ENCODE data around the gene EMILIN3. TPM values are rescaled to one million over a fixed set of nuclear protein-coding genes. Genes with fewer than 3 reads are reported as not detected.

Gene EMILIN3
- total RNA-seq, 4 donors from 2014 or later, result 0.13 to 0.76 (median 0.44) TPM; not detected in 1

- intact Hi-C loops (cut with DNase I), result loop anchor here (10.0 kb wide), 1 partner anchor 197 kb away; the partner anchor contains the start of gene PLCG1
- TF ChIP-seq CTCF (IDR thresholded peaks at IDR 0.05) (no peak), POLR2A (IDR thresholded peaks at IDR 0.05) (no peak)
These were observed 34.9 kb downstream of the EMILIN3 start for GRCh38 chr20:41331731-41332130.

GRCh38 chr20:41330941-41331340 is 35.7 kb downstream of the EMILIN3 start:
- H3K27me3 ChIP-seq, result no peaks in the 10 kb centered on the region
- 50% methylated on average over 1 of the region's 1 CpG; no CpG with 5 or more reads in 1 of the 2 donors for WGBS, 2 donors
- no peak overlapping the region for H3K27ac ChIP-seq
- H3K9me3 ChIP-seq, result no peaks in the 10 kb centered on the region
- peaks cover 7 to 34% (median 13%) of the 10 kb centered on the region in 3 donors for H3K4me1 ChIP-seq
- DNase-seq, result no peak
- H3K36me3 ChIP-seq, result no peaks in the 10 kb centered on the region
- intact Hi-C loops (cut with DNase I), result loop anchor here (10.0 kb wide), 1 partner anchor 196 kb away; the partner anchor contains the start of gene PLCG1
- no peak overlapping the region for H3K4me3 ChIP-seq
- TF ChIP-seq CTCF (IDR thresholded peaks at IDR 0.05) (no peak), POLR2A (IDR thresholded peaks at IDR 0.05) (no peak)

More at GRCh38 chr20:41331731-41332130, 34.9 kb downstream of the EMILIN3 start:
- H3K4me3 ChIP-seq, result no peak overlapping the region
- no peaks in the 10 kb centered on the region for H3K27me3 ChIP-seq
- DNase-seq, result no peak
- 65 to 77% methylated on average over 4 of the region's 4 CpGs for WGBS, 2 donors
- peaks cover 7 to 34% (median 13%) of the 10 kb centered on the region in 3 donors for H3K4me1 ChIP-seq
- no peaks in the 10 kb centered on the region for H3K36me3 ChIP-seq
- no peaks in the 10 kb centered on the region for H3K9me3 ChIP-seq
- no peak overlapping the region for H3K27ac ChIP-seq

GRCh38 chr20:41330343-41330720 is 36.3 kb downstream of the EMILIN3 start:
- intact Hi-C loops (cut with DNase I), result loop anchor here (10.0 kb wide), 1 partner anchor 196 kb away; the partner anchor contains the start of gene PLCG1
- Histone ChIP-seq H3K4me1 (peaks cover 7 to 29% (median 13%) of the 10 kb centered on the region in 3 donors), H3K9me3 (no peaks in the 10 kb centered on the region), H3K4me3 (no peak overlapping the region), H3K27me3 (no peaks in the 10 kb centered on the region), H3K36me3 (no peaks in the 10 kb centered on the region), H3K27ac (peak overlapping the region in 3 of 4 donors; percentile 81 to 90 (median 86))
- no peak for TF ChIP-seq POLR2A (IDR thresholded peaks at IDR 0.05)
- no peak for TF ChIP-seq CTCF (IDR thresholded peaks at IDR 0.05)
- no peak for DNase-seq
- whole genome bisulfite sequencing, 2 donors, result 93% methylated on average over 3 of the region's 5 CpGs

GRCh38 chr20:41329435-41330342 is 36.9 kb downstream of the EMILIN3 start:
- Histone ChIP-seq H3K4me1 (peaks cover 7 to 23% (median 13%) of the 10 kb centered on the region in 3 donors), H3K4me3 (peak overlapping the region in 1 of 4 donors; percentile 21), H3K36me3 (no peaks in the 10 kb centered on the region), H3K27me3 (no peaks in the 10 kb centered on the region), H3K27ac (peak overlapping the region; percentile 59 to 90 (median 84)), H3K9me3 (no peaks in the 10 kb centered on the region)
- DNase-seq, result no peak
- WGBS, 2 donors, result 41 to 53% methylated on average over 10 to 11 of the region's 14 CpGs
- intact Hi-C loops (cut with DNase I), result loop anchor here (10.0 kb wide), 1 partner anchor 195 kb away; the partner anchor contains the start of gene PLCG1
- TF ChIP-seq POLR2A (IDR thresholded peaks at IDR 0.05) (peak in 1 of 4 donors; percentile 28), CTCF (IDR thresholded peaks at IDR 0.05) (no peak)

- no peak for DNase-seq
- TF ChIP-seq POLR2A (IDR thresholded peaks at IDR 0.05) (no peak), CTCF (IDR thresholded peaks at IDR 0.05) (no peak)
- H3K27ac ChIP-seq, result no peak overlapping the region
- H3K27me3 ChIP-seq, result no peaks in the 10 kb centered on the region
- no peaks in the 10 kb centered on the region for H3K36me3 ChIP-seq
- intact Hi-C loops (cut with DNase I), result no loop called here
- H3K4me3 ChIP-seq, result no peak overlapping the region
- peaks cover 7 to 19% (median 10%) of the 10 kb centered on the region in 3 donors for H3K4me1 ChIP-seq
- no peaks in the 10 kb centered on the region for H3K9me3 ChIP-seq
- WGBS, 2 donors, result 83 to 85% methylated on average over 4 to 5 of the region's 5 CpGs
These were observed 39.4 kb downstream of the EMILIN3 start for GRCh38 chr20:41327178-41327577.

Measured in esophagus squamous epithelium (tissue), 5 donors.